Brain microvascular endothelial cell (primary cell): Measurements from ENCODE around the gene SLC3A2.

Source experiments
- DNase-seq: peaks from one replicate; pipeline ENCODE4 v3.0.0-alpha.2; 2020
- H3K27ac ChIP-seq: fragments of 250-450 bp; sonication (Bioruptor Pico); 2 replicates; pipeline ENCODE4 v1.5.1; 2020; ENCODE audit warnings: mild to moderate bottlenecking, moderate library complexity
- H3K27me3 ChIP-seq: fragments of 250-450 bp; sonication (Bioruptor Pico); replicated peaks from 2 replicates; pipeline ENCODE4 v1.5.1; 2020; ENCODE audit warnings: mild to moderate bottlenecking
- H3K36me3 ChIP-seq: fragments of 250-450 bp; sonication (Bioruptor Pico); replicated peaks from 2 replicates; pipeline ENCODE4 v1.5.1; 2020; ENCODE audit warnings: mild to moderate bottlenecking
- H3K4me3 ChIP-seq: 2 replicates; pipeline ENCODE4 v1.5.1; 2011; ENCODE audit warnings: low read depth, mild to moderate bottlenecking, control low read depth, low read length, moderate library complexity
- in situ Hi-C: cut with HindIII; loops from 2 replicates; pipeline ENCODE4 v1.10.0; 2017; ENCODE audit warnings: low sequenced_read_pairs, low pct_ligation_motif_present
- TF ChIP-seq, protein P1 (sequence below): IDR thresholded peaks from 2 replicates; pipeline ENCODE4 v1.5.1; 2011; ENCODE audit warnings: low read depth, mild to moderate bottlenecking, moderate library complexity, low read length, control low read depth, inconsistent platforms; ENCODE audit errors: missing control alignments

SLC3A2 gene

DNA sequence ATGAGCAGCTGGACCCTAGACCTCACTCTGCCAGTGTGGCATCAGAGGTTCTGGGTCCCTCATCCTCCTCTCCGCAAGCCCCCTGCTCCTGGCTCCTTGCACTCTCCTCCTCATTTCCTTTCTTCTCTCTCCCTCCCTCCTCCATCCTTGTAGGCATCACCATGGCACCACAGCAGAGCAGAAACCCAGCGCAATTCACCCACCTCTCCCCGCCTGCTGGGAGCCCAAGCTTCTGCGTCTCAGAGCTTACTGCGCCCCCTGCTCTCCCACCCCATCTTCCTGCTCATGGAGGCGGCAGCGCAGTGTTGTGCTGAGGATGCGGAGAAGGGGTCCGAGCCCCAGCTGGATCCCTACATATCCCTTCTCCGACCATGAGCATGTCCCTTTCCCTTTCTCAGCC is 38.8 kb downstream of the SLC3A2 start:
- no peaks in the 10 kb centered on the region for H3K36me3 ChIP-seq
- no peak for DNase-seq
- in situ Hi-C loops = loop anchor here (25.0 kb wide), 1 partner anchor 93 kb away; the partner anchor contains the start of gene SLC22A8
- H3K27me3 ChIP-seq = peaks cover 20% of the 10 kb centered on the region
- H3K27ac ChIP-seq = no peak overlapping the region
- H3K4me3 ChIP-seq = no peak overlapping the region
- TF ChIP-seq, protein P1, sequence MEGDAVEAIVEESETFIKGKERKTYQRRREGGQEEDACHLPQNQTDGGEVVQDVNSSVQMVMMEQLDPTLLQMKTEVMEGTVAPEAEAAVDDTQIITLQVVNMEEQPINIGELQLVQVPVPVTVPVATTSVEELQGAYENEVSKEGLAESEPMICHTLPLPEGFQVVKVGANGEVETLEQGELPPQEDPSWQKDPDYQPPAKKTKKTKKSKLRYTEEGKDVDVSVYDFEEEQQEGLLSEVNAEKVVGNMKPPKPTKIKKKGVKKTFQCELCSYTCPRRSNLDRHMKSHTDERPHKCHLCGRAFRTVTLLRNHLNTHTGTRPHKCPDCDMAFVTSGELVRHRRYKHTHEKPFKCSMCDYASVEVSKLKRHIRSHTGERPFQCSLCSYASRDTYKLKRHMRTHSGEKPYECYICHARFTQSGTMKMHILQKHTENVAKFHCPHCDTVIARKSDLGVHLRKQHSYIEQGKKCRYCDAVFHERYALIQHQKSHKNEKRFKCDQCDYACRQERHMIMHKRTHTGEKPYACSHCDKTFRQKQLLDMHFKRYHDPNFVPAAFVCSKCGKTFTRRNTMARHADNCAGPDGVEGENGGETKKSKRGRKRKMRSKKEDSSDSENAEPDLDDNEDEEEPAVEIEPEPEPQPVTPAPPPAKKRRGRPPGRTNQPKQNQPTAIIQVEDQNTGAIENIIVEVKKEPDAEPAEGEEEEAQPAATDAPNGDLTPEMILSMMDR = no peak

DNA sequence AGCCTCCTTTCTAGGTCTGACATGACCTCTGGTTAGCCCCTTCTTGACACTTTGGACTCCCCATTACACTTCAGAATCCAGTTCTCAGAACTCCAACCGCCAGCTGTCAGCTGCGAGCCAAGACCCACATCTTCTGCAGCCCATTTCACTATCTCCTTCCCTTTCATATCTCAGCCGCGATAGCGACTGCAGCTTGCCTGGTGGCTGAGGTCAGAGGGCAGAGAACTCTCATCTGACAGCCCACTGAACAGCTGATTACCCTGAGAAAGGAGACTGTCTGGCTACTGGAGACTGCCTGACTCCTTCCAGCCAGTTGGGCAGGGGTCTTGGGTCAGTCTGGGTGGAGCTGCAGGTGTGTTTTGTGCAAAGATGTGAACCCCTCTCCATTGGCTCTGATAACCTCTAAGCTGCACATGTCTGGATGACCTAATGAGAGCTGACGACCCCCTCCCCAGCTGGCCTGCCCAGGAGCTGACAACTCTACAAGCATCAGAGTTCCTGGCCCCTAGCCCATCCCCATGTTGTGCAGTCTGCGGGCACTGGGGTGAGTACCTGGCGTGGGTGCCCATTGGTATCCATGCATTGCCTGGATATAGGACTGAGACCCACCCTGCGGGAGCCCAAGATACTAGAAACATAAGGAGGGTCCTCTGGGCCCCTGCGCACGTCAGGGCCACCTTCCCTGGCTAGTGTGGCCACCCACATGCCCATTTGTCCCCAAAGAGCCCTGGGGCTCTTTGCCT is 39.4 kb downstream of the SLC3A2 start:
- peaks cover 21% of the 10 kb centered on the region for H3K27me3 ChIP-seq

DNA sequence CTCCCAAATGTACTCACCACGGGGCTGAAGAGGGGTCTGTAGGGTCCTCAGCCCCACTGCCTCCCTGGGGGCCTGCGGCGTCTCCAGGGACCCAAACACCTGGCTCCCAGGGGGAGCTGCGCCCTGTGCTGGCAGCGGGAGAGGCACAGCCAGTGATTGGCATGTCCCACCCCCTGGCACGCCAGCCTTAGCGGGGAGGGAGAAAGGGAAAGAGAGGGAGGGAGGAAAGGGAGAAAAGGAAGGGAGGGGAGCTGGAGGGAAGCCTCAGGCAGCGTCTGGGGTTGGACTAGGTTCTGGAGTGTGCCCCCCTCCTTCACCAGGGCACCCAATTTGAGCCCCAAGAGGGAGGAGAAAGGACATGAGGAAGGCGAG is 40.5 kb downstream of the SLC3A2 start, which contains the start of gene CHRM1:
TSS of gene CHRM1 (minus strand) at position 163 of the 372 bp plus-strand sequence. CDS start 10,263 bp downstream, outside the sequence.
- H3K27ac ChIP-seq = no peak within 1 kb of the TSS
- no peaks in the 10 kb centered on the region for H3K36me3 ChIP-seq
- TF ChIP-seq, protein P1 = no peak
- in situ Hi-C loops = loop anchor here (25.0 kb wide), 1 partner anchor 91 kb away; the partner anchor contains the start of gene SLC22A8
- DNase-seq = no peak
- H3K4me3 ChIP-seq = no peak within 1 kb of the TSS
- peaks cover 31% of the 10 kb centered on the region for H3K27me3 ChIP-seq

More for the DNA sequence above, 39.4 kb downstream of the SLC3A2 start:
- Histone ChIP-seq H3K4me3 (no peak overlapping the region), H3K27ac (no peak overlapping the region), H3K36me3 (no peaks in the 10 kb centered on the region)
- no peak for DNase-seq
- TF ChIP-seq, protein P1 = no peak
- in situ Hi-C loops = loop anchor here (25.0 kb wide), 1 partner anchor 92 kb away; the partner anchor contains the start of gene SLC22A8

DNA sequence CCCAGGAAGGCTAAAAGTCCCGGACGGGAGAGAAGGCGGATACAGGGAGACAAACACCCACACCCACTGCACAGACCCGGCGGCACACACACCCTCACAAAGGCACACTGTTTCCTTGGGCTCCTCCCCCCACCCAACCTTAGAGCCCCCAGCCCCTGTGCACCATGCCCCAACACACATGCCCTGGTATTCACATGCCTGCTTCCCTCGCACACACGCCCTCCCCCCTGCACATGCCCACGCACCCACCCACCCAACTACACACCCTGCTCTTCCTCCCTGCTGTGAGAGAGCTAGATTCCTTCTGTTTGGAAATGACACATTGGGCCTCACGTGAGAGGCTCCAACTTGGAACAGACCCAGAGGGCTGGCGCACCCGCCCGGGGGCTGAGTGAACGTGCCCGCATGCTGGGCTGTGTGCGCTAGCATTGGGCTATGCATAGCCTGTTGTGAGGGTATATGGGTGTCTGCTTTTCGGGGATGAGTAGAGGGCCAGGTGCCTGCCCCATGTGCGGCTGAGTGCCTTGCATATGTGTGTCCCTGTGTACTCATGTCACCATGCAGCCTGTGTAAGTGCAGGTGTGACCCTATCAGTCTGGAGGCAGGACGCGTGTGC is 41.0 kb downstream of the SLC3A2 start:
- TF ChIP-seq, protein P1 = no peak
- peak; percentile 7 for DNase-seq
- peaks cover 35% of the 10 kb centered on the region for H3K27me3 ChIP-seq
- in situ Hi-C loops = loop anchor here (25.0 kb wide), 1 partner anchor 91 kb away; the partner anchor contains the start of gene SLC22A8
- no peak overlapping the region for H3K27ac ChIP-seq
- no peak overlapping the region for H3K4me3 ChIP-seq
- no peaks in the 10 kb centered on the region for H3K36me3 ChIP-seq

DNA sequence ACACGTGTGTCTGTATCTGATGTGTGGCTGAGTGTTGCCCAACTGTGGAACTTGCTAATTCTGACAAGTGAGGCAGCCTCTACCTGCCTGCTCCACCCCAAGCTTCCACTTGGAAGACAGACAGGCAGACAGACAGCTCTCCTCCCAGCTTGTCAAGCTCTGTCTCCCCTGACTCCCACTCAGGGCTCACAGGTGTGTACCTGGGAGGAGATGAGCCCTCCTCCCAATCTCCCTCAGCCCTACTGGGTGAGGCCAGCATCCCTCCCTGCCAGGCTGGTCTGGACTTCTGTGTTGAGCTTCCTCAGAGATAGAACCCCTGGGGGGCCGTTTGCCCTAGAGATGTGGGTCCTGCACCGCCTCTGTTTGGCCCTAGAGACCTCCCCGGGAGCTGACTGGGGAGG is 41.5 kb downstream of the SLC3A2 start:
- H3K27me3 ChIP-seq = peaks cover 41% of the 10 kb centered on the region
- in situ Hi-C loops = loop anchor here (25.0 kb wide), 1 partner anchor 90 kb away; the partner anchor contains the start of gene SLC22A8
- no peak overlapping the region for H3K4me3 ChIP-seq
- H3K36me3 ChIP-seq = no peaks in the 10 kb centered on the region
- H3K27ac ChIP-seq = no peak overlapping the region
- TF ChIP-seq, protein P1 = no peak
- DNase-seq = no peak
